Activated CD4-positive, alpha-beta T cell treated with anti-CD3 and anti-CD28 coated beads for 24 hours (primary cell): ENCODE results near the gene NR4A3.
"Not testable (repeated sequence)": the region's sequence is repeated elsewhere in the genome, so short reads cannot be mapped to it uniquely, and the experiment has no call there.

Source experiments
- DNase-seq, 2 donors: peaks; one replicate each; pipeline ENCODE4 v3.0.0-alpha.2; 2020; ENCODE audit warnings: low read depth in 2 of 2

The NR4A3 gene

GRCh38 chr9:99821396-99822108, at the start of gene NR4A3:
Gene NR4A3 (plus strand): TSS chr9:99821885. CDS start chr9:99828043, 6,158 bp downstream.
- peak; percentile 58 to 76 for DNase-seq

GRCh38 chr9:99773468-99774138, 48.1 kb upstream of the NR4A3 start:
- DNase-seq, result no peak

- DNase-seq, result no peak
Observed at GRCh38 chr9:99778308-99778707, 43.4 kb upstream of the NR4A3 start.

GRCh38 chr9:99778836-99779235, 42.8 kb upstream of the NR4A3 start:
- no peak for DNase-seq

- DNase-seq, result no peak
Observed at GRCh38 chr9:99779277-99779676, 42.4 kb upstream of the NR4A3 start.

GRCh38 chr9:99782349-99782748, 39.3 kb upstream of the NR4A3 start:
- not testable (repeated sequence) for DNase-seq

GRCh38 chr9:99782962-99783718, 38.5 kb upstream of the NR4A3 start:
- no peak for DNase-seq

GRCh38 chr9:99783799-99784198, 37.9 kb upstream of the NR4A3 start:
- DNase-seq, result no peak

GRCh38 chr9:99785010-99785590, 36.6 kb upstream of the NR4A3 start:
- no peak for DNase-seq

- DNase-seq, result no peak
Observed at GRCh38 chr9:99787556-99787955, 34.1 kb upstream of the NR4A3 start.

- DNase-seq, result no peak
Observed at GRCh38 chr9:99793528-99793927, 28.2 kb upstream of the NR4A3 start.

- DNase-seq, result no peak
Observed at GRCh38 chr9:99796231-99796630, 25.5 kb upstream of the NR4A3 start.

- no peak for DNase-seq
Observed at GRCh38 chr9:99801775-99802174, 19.9 kb upstream of the NR4A3 start.

- DNase-seq, result no peak
Observed at GRCh38 chr9:99803694-99804093, 18.0 kb upstream of the NR4A3 start.

GRCh38 chr9:99807276-99807852, 14.3 kb upstream of the NR4A3 start:
- no peak for DNase-seq

GRCh38 chr9:99807956-99808355, 13.7 kb upstream of the NR4A3 start:
- DNase-seq, result no peak

GRCh38 chr9:99808454-99808853, 13.2 kb upstream of the NR4A3 start:
- no peak for DNase-seq

GRCh38 chr9:99809586-99810319, 11.9 kb upstream of the NR4A3 start:
- DNase-seq, result no peak

- DNase-seq, result no peak
Observed at GRCh38 chr9:99811172-99811571, 10.5 kb upstream of the NR4A3 start.

GRCh38 chr9:99811598-99812383, 9.9 kb upstream of the NR4A3 start:
- DNase-seq, result no peak
